GM19099 (cell line): ENCODE measurements around the gene POU2AF2.

Source experiments
- POLR2A ChIP-seq: IDR thresholded peaks from 3 replicates; pipeline ENCODE4 v1.6.1; 2011; ENCODE audit warnings: low read depth; ENCODE audit not compliant: insufficient read length; ENCODE audit errors: extremely low read depth

POU2AF2 gene

GRCh38 chr11:111298413-111299100 lies 53.0 kb downstream of the POU2AF2 start, which contains the start of gene POU2AF3:
Gene POU2AF3, plus strand, starts transcription at chr11:111298546. Its CDS starts 36 bp downstream, at chr11:111298582.
- no peak for TF ChIP-seq POLR2A

- no peak for TF ChIP-seq POLR2A
Measured at GRCh38 chr11:111299101-111300026, 53.8 kb downstream of the POU2AF2 start.

- no peak for TF ChIP-seq POLR2A
Measured at GRCh38 chr11:111300569-111300968, 55.0 kb downstream of the POU2AF2 start.

GRCh38 chr11:111301004-111301841 lies 55.7 kb downstream of the POU2AF2 start:
- no peak for TF ChIP-seq POLR2A

- TF ChIP-seq POLR2A = no peak
Measured at GRCh38 chr11:111301842-111302118, 56.3 kb downstream of the POU2AF2 start.

GRCh38 chr11:111302298-111302697 lies 56.8 kb downstream of the POU2AF2 start:
- TF ChIP-seq POLR2A = no peak

- no peak for TF ChIP-seq POLR2A
Measured at GRCh38 chr11:111303461-111303860, 57.9 kb downstream of the POU2AF2 start.

- TF ChIP-seq POLR2A = no peak
Measured at GRCh38 chr11:111305162-111305802, 59.8 kb downstream of the POU2AF2 start.

GRCh38 chr11:111305876-111306275 lies 60.4 kb downstream of the POU2AF2 start:
- TF ChIP-seq POLR2A = no peak

- no peak for TF ChIP-seq POLR2A
Measured at GRCh38 chr11:111306321-111306720, 60.8 kb downstream of the POU2AF2 start.

GRCh38 chr11:111307472-111308108 lies 62.1 kb downstream of the POU2AF2 start:
- TF ChIP-seq POLR2A = no peak

GRCh38 chr11:111308140-111308539 lies 62.6 kb downstream of the POU2AF2 start:
- TF ChIP-seq POLR2A = no peak

GRCh38 chr11:111309215-111309915 lies 63.8 kb downstream of the POU2AF2 start:
- no peak for TF ChIP-seq POLR2A

- no peak for TF ChIP-seq POLR2A
Measured at GRCh38 chr11:111310088-111310487, 64.6 kb downstream of the POU2AF2 start.
